GM19351 (cell line): ENCODE results near the gene UBR4.

Experiments
- ATAC-seq: cut with Tn5 transposase; IDR thresholded peaks from one replicate; pipeline ENCODE4 v1.9.1; 2021; ENCODE audit warnings: mild to moderate bottlenecking, moderate library complexity; ENCODE audit not compliant: unreplicated experiment

UBR4 gene

GRCh38 chr1:19038732-19039131, 171.3 kb downstream of the UBR4 start:
- no peak for ATAC-seq

DNA sequence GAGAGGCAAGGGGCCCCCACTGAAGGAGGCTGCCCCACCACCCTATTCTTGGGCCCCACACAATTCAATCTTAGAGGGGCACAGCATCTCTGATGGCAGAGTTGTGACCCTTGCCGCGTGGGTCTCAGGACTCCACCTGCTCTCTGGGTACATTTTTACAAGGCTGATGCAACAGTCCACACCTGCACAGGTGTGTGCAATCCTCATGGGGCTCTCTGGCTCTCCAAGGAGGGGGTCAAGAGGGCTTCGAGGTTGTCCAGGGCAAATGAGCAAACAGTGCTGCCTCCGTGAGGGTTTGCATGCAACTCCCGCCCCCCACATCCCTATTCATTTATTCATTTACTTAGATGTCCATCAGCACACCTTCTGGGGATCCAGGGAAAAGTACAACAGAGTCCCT, 172.0 kb downstream of the UBR4 start:
- no peak for ATAC-seq

- ATAC-seq = no peak
Measured at GRCh38 chr1:19037659-19038058, 172.4 kb downstream of the UBR4 start.

DNA sequence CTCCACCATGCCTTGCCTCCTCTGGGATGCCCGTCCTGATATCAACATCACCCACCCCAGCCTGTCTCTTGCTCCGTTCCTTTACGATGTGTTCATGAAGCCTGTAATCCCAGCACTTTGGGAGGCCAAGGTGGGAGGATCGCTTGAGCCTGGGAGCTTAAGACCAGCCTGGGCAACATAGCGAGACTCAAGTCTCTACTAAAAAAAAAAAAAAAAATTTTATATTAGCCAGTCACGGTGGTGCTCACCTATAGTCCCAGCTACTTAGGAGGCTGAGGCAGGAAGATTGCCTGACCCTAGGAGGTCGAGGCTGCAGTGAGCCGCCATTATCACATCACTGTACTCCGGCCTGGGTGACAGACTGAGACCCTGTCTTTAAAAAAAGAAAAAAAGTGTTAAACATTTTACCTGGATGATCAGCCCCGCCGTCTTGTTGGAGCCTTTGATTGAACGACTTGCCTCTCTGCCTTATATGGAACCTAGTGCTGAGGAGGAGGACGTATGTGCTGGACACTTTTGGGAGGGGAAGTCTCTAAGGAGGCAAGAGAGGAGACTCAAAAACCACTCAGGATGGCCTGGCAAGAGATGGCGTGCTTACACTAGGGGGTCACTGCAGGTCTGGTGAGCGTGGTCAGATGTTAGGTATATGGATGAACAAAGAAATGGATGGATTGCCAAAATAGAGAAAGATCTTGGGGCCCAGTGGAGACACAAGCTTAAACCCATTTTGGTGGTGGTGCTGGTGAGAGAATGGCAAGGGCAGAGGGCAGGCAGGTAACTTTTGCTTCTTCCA, 173.1 kb downstream of the UBR4 start:
- ATAC-seq = no peak

- ATAC-seq = no peak
Measured at GRCh38 chr1:19036041-19036812, 173.8 kb downstream of the UBR4 start.

GRCh38 chr1:19035377-19036040, 174.6 kb downstream of the UBR4 start:
- ATAC-seq = no peak

- ATAC-seq = no peak
Measured at GRCh38 chr1:19034721-19035120, 175.3 kb downstream of the UBR4 start.

GRCh38 chr1:19033926-19034680, 176.0 kb downstream of the UBR4 start:
- ATAC-seq = no peak

DNA sequence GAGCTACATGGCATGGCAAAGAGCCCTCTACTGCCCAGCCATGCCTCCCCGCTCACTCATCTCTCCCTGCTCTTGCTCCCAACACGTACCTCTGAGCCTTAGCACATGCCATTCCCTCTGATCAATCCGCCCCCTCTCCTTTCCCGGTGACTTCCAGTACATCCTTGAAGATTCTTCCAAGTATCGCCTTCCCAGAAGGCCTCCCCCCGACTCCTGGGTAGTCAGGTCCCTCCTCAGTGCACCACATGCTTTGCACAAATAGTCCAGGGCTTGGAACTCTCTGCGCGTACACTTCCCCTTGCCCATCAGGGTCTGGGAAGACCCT, 176.6 kb downstream of the UBR4 start:
- ATAC-seq = no peak

DNA sequence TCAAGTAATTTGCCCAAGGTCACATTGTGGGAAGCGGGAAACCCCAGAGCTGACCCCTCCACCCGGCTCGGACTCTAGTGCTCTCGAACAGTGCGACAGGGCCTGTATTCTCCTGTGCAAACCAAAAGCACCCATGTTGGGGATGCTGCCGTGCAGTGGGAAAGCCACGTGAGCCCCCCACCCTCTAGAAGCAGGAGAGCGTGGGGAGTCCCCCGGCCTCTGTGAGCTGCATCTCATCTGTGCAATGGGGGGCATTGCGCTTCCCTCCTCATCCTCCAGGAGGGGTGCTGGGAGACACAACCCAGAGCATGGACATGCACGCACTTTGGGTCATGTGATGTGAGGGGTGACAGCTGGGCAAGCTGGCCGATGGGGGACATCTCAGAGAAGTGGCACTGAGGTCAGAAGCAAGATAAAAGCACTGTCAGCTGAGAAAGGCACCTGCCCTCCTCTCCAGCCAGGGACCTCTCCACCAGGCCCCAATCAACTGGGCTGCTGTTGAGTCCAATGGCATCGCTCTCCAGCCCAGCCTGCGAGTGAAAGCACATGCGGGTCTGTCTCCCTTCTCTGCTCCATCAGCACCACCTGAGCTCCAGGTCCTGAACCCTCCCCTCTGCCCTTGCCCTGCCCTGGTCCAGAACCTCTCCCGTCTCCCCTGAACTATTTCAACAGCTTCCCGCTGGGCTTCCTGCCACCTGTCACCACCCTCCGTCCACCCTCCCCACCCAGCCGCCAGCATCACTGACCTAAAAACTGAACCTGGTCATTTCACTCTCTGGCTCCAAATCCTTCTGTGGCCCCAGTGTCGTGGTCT, 177.2 kb downstream of the UBR4 start:
- no peak for ATAC-seq

GRCh38 chr1:19032413-19032695, 177.7 kb downstream of the UBR4 start:
- ATAC-seq = no peak

GRCh38 chr1:19029191-19030085, 180.6 kb downstream of the UBR4 start:
- no peak for ATAC-seq

GRCh38 chr1:19028546-19029129, 181.4 kb downstream of the UBR4 start:
- ATAC-seq = no peak

DNA sequence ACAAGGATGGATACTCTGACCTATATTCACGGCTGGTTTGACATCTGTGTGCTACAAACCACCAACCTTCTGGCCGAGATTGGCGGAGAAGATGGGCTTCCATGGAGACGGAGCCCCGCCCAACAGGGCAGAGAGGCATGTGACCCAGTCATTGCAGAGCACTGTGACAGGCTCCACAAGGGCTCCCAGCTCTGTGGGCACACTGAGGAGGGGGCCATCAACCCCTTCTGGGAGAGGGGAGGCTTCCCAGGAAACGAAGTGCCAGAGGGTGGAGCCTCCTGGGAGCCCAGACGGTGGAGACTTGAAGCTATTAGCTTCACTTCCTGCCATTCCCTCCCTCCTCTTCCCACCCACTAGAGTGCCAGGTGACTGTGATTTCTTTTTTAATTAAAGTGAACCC, 182.0 kb downstream of the UBR4 start:
- no peak for ATAC-seq
